Inflammatory macrophage treated with lipopolysaccharide for 4 hours (primary cell): Measurements from ENCODE around the gene RASGRP1.

Experiments used
- DNase-seq: peaks from one replicate; pipeline ENCODE4 v3.0.0-alpha.2; 2020

The RASGRP1 gene

GRCh38 chr15:38453971-38454695 lies 110.5 kb downstream of the RASGRP1 start, which contains the start of gene FAM98B:
FAM98B (plus strand) TSS chr15:38454127; CDS start chr15:38454162, 35 bp downstream.
- DNase-seq = peak; percentile 78

- DNase-seq = no peak
These were observed 123.5 kb downstream of the RASGRP1 start for GRCh38 chr15:38441130-38441519.

- peak; percentile 82 for DNase-seq
These were observed 124.1 kb downstream of the RASGRP1 start for GRCh38 chr15:38440353-38441129.
